ENCODE data around the gene ZCCHC7. TPM values are rescaled to one million over a fixed set of nuclear protein-coding genes. Genes with fewer than 3 reads are reported as not detected.

ZCCHC7 gene
- total and polyA plus RNA-seq, 2 experiments from 2014 or later, result 29.8 to 38.8 TPM

DNA sequence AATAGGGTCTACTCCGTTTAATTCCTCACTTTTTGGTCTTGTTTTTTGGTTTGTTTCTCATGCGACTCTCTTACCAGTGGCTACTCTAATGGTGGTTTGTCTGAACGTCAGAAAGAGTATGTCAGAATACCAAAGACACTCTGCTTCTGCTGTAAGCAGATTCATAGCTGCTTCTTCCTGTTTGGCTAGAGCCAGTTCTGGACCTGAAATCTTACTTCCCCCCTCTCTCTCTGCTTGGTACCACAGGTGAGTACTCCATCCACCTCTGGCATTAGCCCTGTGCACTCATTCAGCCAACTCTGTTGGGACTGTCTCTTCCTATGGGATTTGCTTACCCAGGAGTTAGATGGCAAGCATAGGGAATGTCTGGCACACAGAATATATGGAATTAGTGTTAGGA, 6.6 kb downstream of the ZCCHC7 start:
- no peak for ATAC-seq
- H2AFZ ChIP-seq, result no peak overlapping the region
- no peaks in the 10 kb centered on the region; the same call in 1 of the 2 replicates for H3F3A ChIP-seq (replicated peaks; ENCODE audit: low read depth)
- H3K9me3 Mint-ChIP-seq, result no peaks in the 10 kb centered on the region
- H3K4me1 Mint-ChIP-seq, result peaks cover 10% of the 10 kb centered on the region; the same call in 2 of the 3 replicates
- DNase-seq (ENCODE audit: low spot score), result no peak
- no peaks in the 10 kb centered on the region for H3K27me3 Mint-ChIP-seq (ENCODE audit: insufficient read depth, low read depth, poor library complexity)
- no peak overlapping the region for H3K27ac Mint-ChIP-seq
- H3K27me3 ChIP-seq (ENCODE audit: insufficient read depth), result no peaks in the 10 kb centered on the region
- H3K9me2 ChIP-seq (ENCODE audit: insufficient read depth), result no peaks in the 10 kb centered on the region
- H3K4me1 ChIP-seq (ENCODE audit: insufficient read depth), result peaks cover 6% of the 10 kb centered on the region; the same call in 1 of the 2 replicates
- H3K4me3 ChIP-seq, result no peak overlapping the region
- H4K20me1 ChIP-seq (replicated peaks; ENCODE audit: insufficient read depth), result peaks cover 33% of the 10 kb centered on the region; the same call in 1 of the 2 replicates
- no peak overlapping the region for H3K27ac ChIP-seq (ENCODE audit: low read depth)
- H3K4me2 ChIP-seq, result no peak overlapping the region
- peaks cover 7% of the 10 kb centered on the region; the same call in 2 of the 3 replicates for H3K36me3 Mint-ChIP-seq (ENCODE audit: low read depth)
- no peak overlapping the region for H3K4me3 Mint-ChIP-seq
- H3K36me3 ChIP-seq (ENCODE audit: insufficient read depth), result peaks cover 7% of the 10 kb centered on the region; the same call in 1 of the 2 replicates
- H3K79me2 ChIP-seq (replicated peaks; ENCODE audit: insufficient read depth), result peaks cover 95% of the 10 kb centered on the region
- TF ChIP-seq EZH2phosphoT487 (IDR thresholded peaks at IDR 0.05; ENCODE audit: unreplicated experiment) (no peak), NANOG (IDR thresholded peaks at IDR 0.05; ENCODE audit: borderline replicate concordance) (no peak), ZNF331 (CRISPR knock-in tag; IDR thresholded peaks at IDR 0.05; ENCODE audit: low read depth) (no peak), ZNF114 (CRISPR knock-in tag; IDR thresholded peaks at IDR 0.05) (no peak), JUNB (IDR thresholded peaks at IDR 0.05; ENCODE audit: unreplicated experiment) (no peak), ZNF462 (CRISPR knock-in tag; IDR thresholded peaks at IDR 0.05) (no peak), STAT1 (IDR thresholded peaks at IDR 0.05; ENCODE audit: unreplicated experiment) (no peak)
